Neutrophil (primary cell): ENCODE results near the gene GALNS.
"Not testable (repeated sequence)": the region's sequence is repeated elsewhere in the genome, so short reads cannot be mapped to it uniquely, and the experiment has no call there.

Source experiments
- H3K27ac ChIP-seq: fragments of 200-600 bp; sonication (generic); 2 replicates; pipeline ENCODE4 v1.5.1; 2016; ENCODE audit warnings: mild to moderate bottlenecking, moderate library complexity
- H3K27me3 ChIP-seq: fragments of 200-600 bp; sonication (generic); 2 replicates; pipeline ENCODE4 v1.6.0; 2016; ENCODE audit warnings: mild to moderate bottlenecking
- H3K36me3 ChIP-seq: fragments of 200-600 bp; sonication (generic); 2 replicates; pipeline ENCODE4 v1.5.1; 2017
- H3K4me1 ChIP-seq, 2 experiments: fragments of 200-600 bp in 1 of 2; sonication (generic) in 1 of 2; 1 replicate in 1 of 2; 2 replicates in 1 of 2; pipeline versions ENCODE4 v1.5.1 to v1.6.1; 2013 to 2016; ENCODE audit warnings: low read depth in 1 of 2, low read length in 1 of 2, mild to moderate bottlenecking in 1 of 2, moderate library complexity in 1 of 2; ENCODE audit not compliant: control insufficient read depth in 1 of 2, insufficient read depth in 1 of 2
- H3K4me3 ChIP-seq, 2 experiments: fragments of 200-600 bp in 1 of 2; sonication (generic) in 1 of 2; 1 replicate in 1 of 2; 2 replicates in 1 of 2; pipeline ENCODE4 v1.5.1; 2013 to 2016; ENCODE audit warnings: low read depth in 1 of 2, low read length in 1 of 2, mild to moderate bottlenecking in 1 of 2, moderate library complexity in 1 of 2
- H3K9me3 ChIP-seq: fragments of 200-600 bp; sonication (generic); 2 replicates; pipeline ENCODE4 v1.5.1; 2016
- CTCF ChIP-seq: fragments of 200-600 bp; sonication (generic); IDR thresholded peaks from 2 replicates; pipeline ENCODE4 v1.5.1; 2016; ENCODE audit warnings: antibody characterized with exemption

The GALNS gene

GRCh38 chr16:88828711-88829110 lies 28.0 kb downstream of the GALNS start:
- Histone ChIP-seq H3K4me1 (no peaks in the 10 kb centered on the region), H3K27me3 (no peaks in the 10 kb centered on the region), H3K4me3 (no peak overlapping the region), H3K9me3 (no peaks in the 10 kb centered on the region), H3K27ac (no peak overlapping the region), H3K36me3 (peaks cover 90% of the 10 kb centered on the region)
- TF ChIP-seq CTCF: no peak

- Histone ChIP-seq H3K4me1 (no peaks in the 10 kb centered on the region), H3K9me3 (no peaks in the 10 kb centered on the region), H3K36me3 (peaks cover 96% of the 10 kb centered on the region), H3K4me3 (no peak overlapping the region), H3K27ac (no peak overlapping the region), H3K27me3 (no peaks in the 10 kb centered on the region)
- no peak for TF ChIP-seq CTCF
These were observed 29.0 kb downstream of the GALNS start for GRCh38 chr16:88827727-88828126.

GRCh38 chr16:88826070-88826840 lies 30.5 kb downstream of the GALNS start:
- no peaks in the 10 kb centered on the region for H3K4me1 ChIP-seq
- no peak overlapping the region for H3K27ac ChIP-seq
- H3K9me3 ChIP-seq: no peaks in the 10 kb centered on the region
- no peak overlapping the region for H3K4me3 ChIP-seq
- H3K36me3 ChIP-seq: peaks cover 99% of the 10 kb centered on the region
- no peaks in the 10 kb centered on the region for H3K27me3 ChIP-seq
- TF ChIP-seq CTCF: no peak

DNA sequence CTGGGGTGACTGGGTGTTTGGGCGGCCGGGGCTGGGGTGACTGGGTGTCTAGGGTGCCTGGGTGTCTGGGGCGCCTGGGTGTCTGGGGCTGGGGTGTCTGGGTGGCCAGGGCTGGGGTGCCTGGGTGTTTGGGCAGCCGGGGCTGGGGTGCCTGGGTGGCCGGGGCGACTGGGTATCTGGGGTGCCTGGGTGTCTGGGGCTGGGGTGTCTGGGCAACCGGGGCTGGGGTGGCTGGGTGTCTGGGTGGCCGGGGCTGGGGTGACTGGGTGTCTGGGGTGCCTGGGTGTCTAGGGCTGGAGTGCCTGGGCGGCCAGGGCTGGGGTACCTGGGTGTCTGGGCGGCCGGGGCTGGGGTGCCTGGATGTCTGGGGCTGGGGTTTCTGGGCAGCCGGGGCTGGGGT lies 31.6 kb downstream of the GALNS start:
- H3K9me3 ChIP-seq: no peaks in the 10 kb centered on the region
- H3K36me3 ChIP-seq: peaks cover 100% of the 10 kb centered on the region
- H3K4me1 ChIP-seq: no peaks in the 10 kb centered on the region
- no peak overlapping the region for H3K27ac ChIP-seq
- no peak overlapping the region for H3K4me3 ChIP-seq
- no peak for TF ChIP-seq CTCF
- H3K27me3 ChIP-seq: no peaks in the 10 kb centered on the region

GRCh38 chr16:88824256-88825077 lies 32.3 kb downstream of the GALNS start:
- no peak overlapping the region for H3K4me3 ChIP-seq
- H3K27ac ChIP-seq: no peak overlapping the region
- TF ChIP-seq CTCF: no peak
- H3K4me1 ChIP-seq: no peaks in the 10 kb centered on the region
- no peaks in the 10 kb centered on the region for H3K9me3 ChIP-seq
- peaks cover 96% of the 10 kb centered on the region for H3K36me3 ChIP-seq
- H3K27me3 ChIP-seq: no peaks in the 10 kb centered on the region

- H3K36me3 ChIP-seq: peaks cover 96% of the 10 kb centered on the region
- H3K4me1 ChIP-seq, H3K9me3 ChIP-seq, H3K4me3 ChIP-seq, H3K27ac ChIP-seq, H3K27me3 ChIP-seq: not testable (repeated sequence)
These were observed 33.1 kb downstream of the GALNS start for GRCh38 chr16:88823646-88824045.
